ENCODE data around the gene NLRC3.

Gene NLRC3

GRCh38 chr16:3597676-3598075, 20.5 kb upstream of the NLRC3 start:
- no peak for FAIRE-seq
- no peak for DNase-seq (ENCODE audit: insufficient read length, low spot score)

- DNase-seq (ENCODE audit: insufficient read length, low spot score), result no peak
- FAIRE-seq, result no peak
Measured at GRCh38 chr16:3597226-3597625, 20.0 kb upstream of the NLRC3 start.

- DNase-seq (ENCODE audit: insufficient read length, low spot score) (no peak), FAIRE-seq (no peak)
Measured at GRCh38 chr16:3596101-3596861, 19.1 kb upstream of the NLRC3 start.

- FAIRE-seq, result no peak
- DNase-seq (ENCODE audit: insufficient read length, low spot score), result no peak
Measured at GRCh38 chr16:3595521-3596021, 18.4 kb upstream of the NLRC3 start.

GRCh38 chr16:3595110-3595486, 17.9 kb upstream of the NLRC3 start:
- FAIRE-seq (no peak), DNase-seq (ENCODE audit: insufficient read length, low spot score) (no peak)

GRCh38 chr16:3594316-3595109, 17.3 kb upstream of the NLRC3 start:
- FAIRE-seq, result no peak
- no peak for DNase-seq (ENCODE audit: insufficient read length, low spot score)

- DNase-seq (ENCODE audit: insufficient read length, low spot score), result no peak
- FAIRE-seq, result no peak
Measured at GRCh38 chr16:3592559-3592958, 15.4 kb upstream of the NLRC3 start.

- FAIRE-seq, result no peak
- no peak for DNase-seq (ENCODE audit: insufficient read length, low spot score)
Measured at GRCh38 chr16:3591991-3592390, 14.8 kb upstream of the NLRC3 start.

GRCh38 chr16:3591436-3591803, 14.2 kb upstream of the NLRC3 start:
- FAIRE-seq, result no peak
- no peak for DNase-seq (ENCODE audit: insufficient read length, low spot score)

GRCh38 chr16:3590736-3591435, 13.7 kb upstream of the NLRC3 start:
- FAIRE-seq (no peak), DNase-seq (ENCODE audit: insufficient read length, low spot score) (no peak)

GRCh38 chr16:3589991-3590701, 12.9 kb upstream of the NLRC3 start:
- FAIRE-seq, result no peak
- DNase-seq (ENCODE audit: insufficient read length, low spot score), result no peak

GRCh38 chr16:3589441-3589921, 12.3 kb upstream of the NLRC3 start:
- DNase-seq (ENCODE audit: insufficient read length, low spot score) (no peak), FAIRE-seq (no peak)

GRCh38 chr16:3589001-3589400, 11.8 kb upstream of the NLRC3 start:
- no peak for FAIRE-seq

GRCh38 chr16:3587547-3588110, 10.4 kb upstream of the NLRC3 start:
- peak; percentile 60 for DNase-seq (ENCODE audit: insufficient read length, low spot score)
- peak; percentile 59 for FAIRE-seq

More at GRCh38 chr16:3589001-3589400, 11.8 kb upstream of the NLRC3 start:
- DNase-seq (ENCODE audit: insufficient read length, low spot score), result no peak

GRCh38 chr16:3584412-3584811, 7.2 kb upstream of the NLRC3 start:
- FAIRE-seq (no peak), DNase-seq (ENCODE audit: insufficient read length, low spot score) (no peak)

GRCh38 chr16:3583303-3584038, 6.3 kb upstream of the NLRC3 start:
- DNase-seq (ENCODE audit: insufficient read length, low spot score) (no peak), FAIRE-seq (no peak)

GRCh38 chr16:3582276-3583165, 5.3 kb upstream of the NLRC3 start:
- DNase-seq (ENCODE audit: insufficient read length, low spot score), result no peak

GRCh38 chr16:3581392-3581791, 4.2 kb upstream of the NLRC3 start:
- FAIRE-seq (no peak), DNase-seq (ENCODE audit: insufficient read length, low spot score) (no peak)

More at GRCh38 chr16:3582276-3583165, 5.3 kb upstream of the NLRC3 start:
- no peak for FAIRE-seq

GRCh38 chr16:3580686-3581085, 3.5 kb upstream of the NLRC3 start:
- FAIRE-seq (no peak), DNase-seq (ENCODE audit: insufficient read length, low spot score) (no peak)

Measured in GM19239 (cell line).